Tibial nerve (tissue), 4 donors: ENCODE measurements around the gene VTI1A.

ENCODE experiments used
- EP300 ChIP-seq, 2 donors: sonication (generic); formaldehyde crosslinking; IDR thresholded peaks; one replicate each; pipeline ENCODE4 v1.6.1; 2017; ENCODE audit warnings: antibody characterized with exemption in 2 of 2, mild to moderate bottlenecking in 1 of 2
- POLR2A ChIP-seq, 2 donors: fragments of 450-650 bp; IDR thresholded peaks; one replicate each; pipeline ENCODE4 v1.6.1; 2017; ENCODE audit warnings: antibody characterized with exemption in 2 of 2, mild to moderate bottlenecking in 2 of 2, moderate library complexity in 2 of 2
- TF ChIP-seq, protein P1 (sequence below), 5 experiments: fragments of 200-600 bp in 3 of 5; fragments of 450-650 bp in 2 of 5; sonication (generic) in 3 of 5; IDR thresholded peaks; one replicate each; pipeline ENCODE4 v1.5.1; 2016 to 2019; ENCODE audit warnings: antibody characterized with exemption in 5 of 5, mild to moderate bottlenecking in 3 of 5, moderate library complexity in 2 of 5

DNA sequence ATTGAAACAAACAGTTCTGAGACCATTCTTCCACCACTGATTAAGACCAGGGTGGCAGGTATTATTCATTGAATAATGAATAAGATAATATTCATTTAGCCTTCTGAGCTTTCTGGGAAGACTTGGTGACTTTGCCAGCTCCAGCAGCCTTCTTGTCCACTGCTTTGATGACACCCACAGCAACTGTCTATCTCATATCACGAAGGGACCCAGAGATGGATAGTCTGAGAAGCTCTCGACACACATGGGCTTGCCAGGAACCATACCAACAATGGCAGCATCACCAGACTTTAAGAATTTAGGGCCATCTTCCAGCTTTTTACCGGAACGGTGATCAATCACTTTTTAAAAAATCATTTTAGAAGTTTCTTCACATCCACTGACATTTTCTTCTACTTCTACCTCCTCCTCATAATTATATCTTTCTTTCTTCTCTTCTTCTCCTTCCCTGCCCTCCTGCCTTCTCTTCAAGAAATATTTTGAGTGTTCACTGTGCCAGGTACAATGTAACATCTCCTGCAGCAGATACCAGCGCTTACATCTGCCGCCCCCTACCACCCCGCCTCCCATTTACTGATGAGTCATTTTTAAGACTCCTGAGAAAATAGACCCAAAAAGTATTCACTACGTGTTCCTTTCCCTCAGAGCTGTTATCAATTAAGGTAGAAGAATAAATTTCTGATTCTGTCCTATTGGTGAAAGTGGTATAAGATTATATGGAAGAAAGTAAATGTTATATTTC, 101.7 kb downstream of the VTI1A start:
- TF ChIP-seq POLR2A (IDR thresholded peaks at IDR 0.05) (no peak), EP300 (IDR thresholded peaks at IDR 0.05) (no peak)
- TF ChIP-seq, protein P1, sequence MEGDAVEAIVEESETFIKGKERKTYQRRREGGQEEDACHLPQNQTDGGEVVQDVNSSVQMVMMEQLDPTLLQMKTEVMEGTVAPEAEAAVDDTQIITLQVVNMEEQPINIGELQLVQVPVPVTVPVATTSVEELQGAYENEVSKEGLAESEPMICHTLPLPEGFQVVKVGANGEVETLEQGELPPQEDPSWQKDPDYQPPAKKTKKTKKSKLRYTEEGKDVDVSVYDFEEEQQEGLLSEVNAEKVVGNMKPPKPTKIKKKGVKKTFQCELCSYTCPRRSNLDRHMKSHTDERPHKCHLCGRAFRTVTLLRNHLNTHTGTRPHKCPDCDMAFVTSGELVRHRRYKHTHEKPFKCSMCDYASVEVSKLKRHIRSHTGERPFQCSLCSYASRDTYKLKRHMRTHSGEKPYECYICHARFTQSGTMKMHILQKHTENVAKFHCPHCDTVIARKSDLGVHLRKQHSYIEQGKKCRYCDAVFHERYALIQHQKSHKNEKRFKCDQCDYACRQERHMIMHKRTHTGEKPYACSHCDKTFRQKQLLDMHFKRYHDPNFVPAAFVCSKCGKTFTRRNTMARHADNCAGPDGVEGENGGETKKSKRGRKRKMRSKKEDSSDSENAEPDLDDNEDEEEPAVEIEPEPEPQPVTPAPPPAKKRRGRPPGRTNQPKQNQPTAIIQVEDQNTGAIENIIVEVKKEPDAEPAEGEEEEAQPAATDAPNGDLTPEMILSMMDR (IDR thresholded peaks at IDR 0.05), result no peak
